A549 (cell line): ENCODE measurements around the gene PDGFA. TPM values are rescaled to one million over a fixed set of nuclear protein-coding genes. Genes with fewer than 3 reads are reported as not detected.

Source experiments
- ATAC-seq, 2 experiments: fragments of 200-7000 bp in 1 of 2; fragments of >200 bp in 1 of 2; cut with Nextera tagmentation in 1 of 2; cut with Tn5 transposase in 1 of 2; 3 replicates each; pipeline versions ENCODE4 v1.8.0 to v1.9.1; 2018 to 2020; ENCODE audit warnings: mild to moderate bottlenecking in 1 of 2, moderate library complexity in 1 of 2
- CTCF ChIA-PET: fragments of 300-600 bp; sonication (Branson Sonifier 250); formaldehyde crosslinking; extraction: SDS; loops from one replicate; lab custom pipeline; 2021; ENCODE audit warnings: antibody characterized with exemption, inconsistent platforms; lab: Yijun Ruan, JAX
- POLR2A ChIA-PET: fragments of 350-600 bp; formaldehyde crosslinking; extraction: SDS; loops from one replicate; lab custom pipeline; 2021; ENCODE audit warnings: antibody characterized with exemption, inconsistent platforms; lab: Yijun Ruan, JAX
- DNase-seq, 2 experiments: peaks; one replicate each; pipeline versions ENCODE4 v3.0.0 to v3.0.0-alpha.2; 2011 to 2016; ENCODE audit warnings: low read depth in 1 of 2, low spot score in 1 of 2
- FAIRE-seq: peaks from 2 replicates; lab custom pipeline; 2011; peaks lifted over from hg19 to GRCh38; lab: Jason Lieb, UNC
- H3K27ac ChIP-seq, 2 experiments: fragments of >200 bp; sonication (Bioruptor Twin); formaldehyde crosslinking; 3 replicates each; pipeline ENCODE4 v1.5.1; 2016 to 2017
- H3K4me1 ChIP-seq: fragments of >200 bp; sonication (Bioruptor Twin); formaldehyde crosslinking; 3 replicates; pipeline ENCODE4 v1.6.1; 2016
- H3K4me2 ChIP-seq: fragments of >200 bp; sonication (Bioruptor Twin); formaldehyde crosslinking; 3 replicates; pipeline ENCODE4 v1.6.1; 2016
- H3K4me3 ChIP-seq: fragments of >200 bp; sonication (Bioruptor Twin); formaldehyde crosslinking; 3 replicates; pipeline ENCODE4 v1.5.1; 2016
- H3K9me3 ChIP-seq: fragments of >200 bp; sonication (Bioruptor Twin); formaldehyde crosslinking; 3 replicates; pipeline ENCODE4 v1.6.1; 2016
- BCL3 ChIP-seq: fragments of >200 bp; sonication (Bioruptor Twin); formaldehyde crosslinking; IDR thresholded peaks from 3 replicates; pipeline ENCODE4 v1.6.1; 2016
- E2F6 ChIP-seq: IDR thresholded peaks from 2 replicates; pipeline ENCODE4 v1.6.1; 2012; ENCODE audit warnings: low read depth, borderline replicate concordance
- GATA3 ChIP-seq: IDR thresholded peaks from 2 replicates; pipeline ENCODE4 v1.6.1; 2012; ENCODE audit warnings: borderline replicate concordance
- KDM1A ChIP-seq: fragments of 200-600 bp; sonication (generic); IDR thresholded peaks from 2 replicates; pipeline ENCODE4 v1.6.1; 2016; ENCODE audit warnings: low read depth, mild to moderate bottlenecking
- MAX ChIP-seq: IDR thresholded peaks from 2 replicates; pipeline ENCODE4 v1.6.1; 2012
- NPAS2 ChIP-seq: fragments of 250-450 bp; sonication (Bioruptor Pico); IDR thresholded peaks from 2 replicates; pipeline ENCODE4 v1.8.0; 2022; ENCODE audit warnings: mild to moderate bottlenecking, moderate library complexity, borderline replicate concordance
- POLR2A ChIP-seq: IDR thresholded peaks from 2 replicates; pipeline ENCODE4 v1.6.1; 2012; ENCODE audit warnings: mild to moderate bottlenecking, low read length
- RAD21 ChIP-seq, 2 experiments: fragments of >200 bp in 1 of 2; sonication (Bioruptor Twin) in 1 of 2; formaldehyde crosslinking in 1 of 2; IDR thresholded peaks in 1 of 2; conservative IDR thresholded peaks in 1 of 2; 2 replicates in 1 of 2; 3 replicates in 1 of 2; pipeline ENCODE4 v1.6.1; 2012 to 2018; ENCODE audit warnings: inconsistent platforms in 1 of 2
- REST ChIP-seq: fragments of 200-600 bp; sonication (generic); IDR thresholded peaks from 2 replicates; pipeline ENCODE4 v1.6.1; 2016; ENCODE audit warnings: antibody characterized with exemption, mild to moderate bottlenecking, moderate library complexity
- WGBS: methylation state at CpG from one replicate; pipeline ENCODE4 v1.1.6; 2017; ENCODE audit errors: missing lambda C conversion rate; 5-methylcytosine and 5-hydroxymethylcytosine counted together
- polyA plus RNA-seq, 4 experiments: library from polyadenylated mRNA; depleted of rRNA in 3 of 4; stranded (reverse); fragments of >200 nt; fragmentation: RNase III in 1 of 4; extraction: RNeasy Plus Mini Kit Qiagen cat#74134 plus additional on column Dnase treatment in 1 of 4; gene quantifications; 2 replicates in 3 of 4; 3 replicates in 1 of 4; pipeline ENCODE4 v1.2.3, GENCODE V29; 2011 to 2017

The PDGFA gene
- polyA plus RNA-seq, 2 of the 4 experiments (the other 2 are of a cell fraction): 12.8 to 14.9 TPM

GRCh38 chr7:463817-464453 lies 55.7 kb downstream of the PDGFA start:
- ATAC-seq (no peak), DNase-seq (no peak), FAIRE-seq (no peak)
- H3K9me3 ChIP-seq: no peaks in the 10 kb centered on the region; the same call in 2 of the 3 replicates
- H3K27ac ChIP-seq: no peak overlapping the region
- no peaks in the 10 kb centered on the region for H3K4me1 ChIP-seq
- H3K4me2 ChIP-seq: no peak overlapping the region
- no peak for TF ChIP-seq E2F6
- TF ChIP-seq KDM1A: no peak
- TF ChIP-seq NPAS2: no peak
- no peak for TF ChIP-seq RAD21 (conservative IDR thresholded peaks at IDR 0.05 in 1 of 2, IDR thresholded peaks at IDR 0.05 in 1 of 2)
- TF ChIP-seq GATA3: no peak
- TF ChIP-seq REST: no peak
- ChIA-PET CTCF (interaction anchor here (1.5 kb wide), 1 partner anchor 17 kb away, joined by 3 read pairs; no protein-coding TSS in a partner anchor), POLR2A (no interaction called here)
- WGBS: 77% methylated on average over 35 of the region's 35 CpGs
- no peak overlapping the region for H3K4me3 ChIP-seq

- ATAC-seq (no peak), FAIRE-seq (no peak), DNase-seq (no peak)
- Histone ChIP-seq H3K4me3 (no peak overlapping the region), H3K4me2 (no peak overlapping the region), H3K27ac (no peak overlapping the region), H3K9me3 (no peaks in the 10 kb centered on the region; the same call in 2 of the 3 replicates), H3K4me1 (no peaks in the 10 kb centered on the region)
- ChIA-PET CTCF (interaction anchor here (1.5 kb wide), 1 partner anchor 16 kb away, joined by 3 read pairs; no protein-coding TSS in a partner anchor), POLR2A (no interaction called here)
- 86% methylated on average over 16 of the region's 36 CpGs for WGBS
- TF ChIP-seq NPAS2 (no peak), MAX (no peak)
These were observed 56.3 kb downstream of the PDGFA start for GRCh38 chr7:463362-463781.

- no peaks in the 10 kb centered on the region; the same call in 2 of the 3 replicates for H3K9me3 ChIP-seq
- H3K4me2 ChIP-seq: no peak overlapping the region
- no peak overlapping the region for H3K4me3 ChIP-seq
- ChIA-PET POLR2A (no interaction called here), CTCF (interaction anchor here (1.2 kb wide), 1 partner anchor 24 kb away, joined by 5 read pairs; no protein-coding TSS in a partner anchor)
- H3K27ac ChIP-seq: no peak overlapping the region
- H3K4me1 ChIP-seq: no peaks in the 10 kb centered on the region
- FAIRE-seq: no peak
- 66% methylated on average over 9 of the region's 49 CpGs for WGBS
- no peak for TF ChIP-seq BCL3
- TF ChIP-seq POLR2A: no peak
- no peak for ATAC-seq
- DNase-seq: no peak
These were observed 57.2 kb downstream of the PDGFA start for GRCh38 chr7:462173-463103.
